B cell (primary cell): ENCODE measurements around the gene ABI3BP. TPM values are rescaled to one million over a fixed set of nuclear protein-coding genes. Genes with fewer than 3 reads are reported as not detected.

Experiments used
- ATAC-seq: fragments of 200-7000 bp; cut with Tn5 transposase; one replicate; pipeline ENCODE4 v1.10.0; 2021; ENCODE audit warnings: low read depth, mild to moderate bottlenecking, moderate number of reproducible peaks, moderate library complexity
- CTCF ChIA-PET: fragments of 350-600 bp; sonication (Branson Sonifier 250); formaldehyde crosslinking; loops from one replicate; lab custom pipeline; 2021; ENCODE audit warnings: antibody characterized with exemption, inconsistent platforms; lab: Charles Lee
- POLR2A ChIA-PET: fragments of 350-600 bp; sonication (Branson Sonifier 250); formaldehyde crosslinking; loops from one replicate; lab custom pipeline; 2021; ENCODE audit warnings: antibody characterized with exemption; lab: Charles Lee
- DNase-seq: peaks from one replicate; pipeline ENCODE4 v3.0.0; 2013
- H2AFZ ChIP-seq: 2 replicates; pipeline ENCODE4 v1.6.1; 2012; ENCODE audit warnings: mild to moderate bottlenecking, low read depth, low read length; ENCODE audit not compliant: insufficient read depth, poor library complexity, severe bottlenecking
- H3K27ac ChIP-seq, 2 donors: 1 replicate in 1 of 2; 2 replicates in 1 of 2; pipeline ENCODE4 v1.5.1; 2012 to 2013; ENCODE audit warnings: low read length in 2 of 2, mild to moderate bottlenecking in 2 of 2, moderate library complexity in 1 of 2
- H3K27me3 ChIP-seq, 4 experiments: fragments of 200-600 bp in 1 of 4; sonication (generic) in 1 of 4; replicated peaks in 1 of 4; 1 replicate in 2 of 4; 2 replicates in 2 of 4; pipeline versions ENCODE4 v1.6.1 to v1.7.0; 2013 to 2016; ENCODE audit warnings: low read length in 3 of 4, mild to moderate bottlenecking in 2 of 4, mixed read lengths in 1 of 4, moderate library complexity in 1 of 4; ENCODE audit not compliant: insufficient read depth in 4 of 4, control insufficient read depth in 3 of 4; ENCODE audit errors: control extremely low read depth in 1 of 4
- H3K36me3 ChIP-seq, 2 experiments: replicated peaks in 1 of 2; 1 replicate in 1 of 2; 2 replicates in 1 of 2; pipeline versions ENCODE4 v1.6.1 to v1.7.1; 2013; ENCODE audit warnings: low read length in 1 of 2; ENCODE audit not compliant: insufficient read depth in 2 of 2, control insufficient read depth in 1 of 2; ENCODE audit errors: control extremely low read depth in 1 of 2, extremely low read depth in 1 of 2
- H3K4me1 ChIP-seq, 2 donors: fragments of 200-600 bp in 1 of 2; sonication (generic) in 1 of 2; 1 replicate in 1 of 2; 2 replicates in 1 of 2; pipeline versions ENCODE4 v1.5.1 to v1.6.1; 2013 to 2017; ENCODE audit warnings: low read length in 2 of 2; ENCODE audit not compliant: control insufficient read depth in 2 of 2, insufficient read depth in 2 of 2
- H3K4me2 ChIP-seq: replicated peaks from 2 replicates; pipeline ENCODE3; 2012; ENCODE audit warnings: mild to moderate bottlenecking, low read depth, low read length; ENCODE audit not compliant: poor library complexity, severe bottlenecking
- H3K4me3 ChIP-seq, 5 experiments: fragments of 200-600 bp in 1 of 5; sonication (generic) in 1 of 5; 1 replicate in 3 of 5; 2 replicates in 2 of 5; pipeline versions ENCODE4 v1.5.1 to v1.7.0; 2011 to 2016; ENCODE audit warnings: low read length in 4 of 5, mild to moderate bottlenecking in 4 of 5, low read depth in 2 of 5, control low read depth in 1 of 5, moderate library complexity in 1 of 5; ENCODE audit not compliant: insufficient read depth in 1 of 5; ENCODE audit errors: control extremely low read depth in 1 of 5, extremely low read depth in 1 of 5
- H3K79me2 ChIP-seq: fragments of 200-600 bp; sonication (generic); one replicate; pipeline ENCODE4 v1.6.0; 2016; ENCODE audit warnings: low read length; ENCODE audit not compliant: control insufficient read depth, insufficient read depth
- H3K9ac ChIP-seq: fragments of 200-600 bp; sonication (generic); 2 replicates; pipeline ENCODE4 v1.6.1; 2017; ENCODE audit warnings: mild to moderate bottlenecking, low read length, moderate library complexity
- H3K9me3 ChIP-seq, 3 donors: one replicate each; pipeline versions ENCODE4 v1.6.1 to v1.7.1; 2013; ENCODE audit warnings: low read length in 2 of 3; ENCODE audit not compliant: control insufficient read depth in 2 of 3, insufficient read depth in 1 of 3; ENCODE audit errors: control extremely low read depth in 1 of 3
- H4K20me1 ChIP-seq: 2 replicates; pipeline ENCODE4 v1.6.0; 2012; ENCODE audit warnings: mild to moderate bottlenecking, low read length; ENCODE audit not compliant: insufficient read depth, control insufficient read depth, poor library complexity, severe bottlenecking
- H3K27ac Mint-ChIP-seq: one replicate; pipeline ENCODE4 v1.8.0; 2021; ENCODE audit warnings: mixed read lengths
- H3K27me3 Mint-ChIP-seq: one replicate; pipeline ENCODE4 v1.8.0; 2021; ENCODE audit warnings: mixed read lengths
- H3K4me1 Mint-ChIP-seq: one replicate; pipeline ENCODE4 v1.8.0; 2021; ENCODE audit warnings: mixed read lengths
- H3K4me3 Mint-ChIP-seq: one replicate; pipeline ENCODE4 v1.8.0; 2021; ENCODE audit warnings: mixed read lengths
- H3K9me3 Mint-ChIP-seq: one replicate; pipeline ENCODE4 v1.8.0; 2022; ENCODE audit warnings: mixed read lengths; ENCODE audit not compliant: insufficient read depth
- CTCF ChIP-seq: fragments of 200-600 bp; IDR thresholded peaks from one replicate; pipeline ENCODE4 v1.8.0; 2022; ENCODE audit warnings: antibody characterized with exemption, mild to moderate bottlenecking
- EZH2 ChIP-seq: IDR thresholded peaks from 2 replicates; pipeline ENCODE4 v1.6.1; 2012; ENCODE audit warnings: borderline replicate concordance, low read depth, mild to moderate bottlenecking, moderate library complexity, low read length; ENCODE audit not compliant: insufficient read depth, poor library complexity, severe bottlenecking
- WGBS: methylation state at CpG from one replicate; pipeline ENCODE4 v1.1.5; 2013; ENCODE audit warnings: missing lambda C conversion rate; ENCODE audit not compliant: insufficient coverage; 5-methylcytosine and 5-hydroxymethylcytosine counted together
- intact Hi-C: fragments of 100-400 bp; cut with micrococcal nuclease; formaldehyde crosslinking; loops from one replicate; pipeline ENCODE4 v1.10.0; 2022
- polyA plus RNA-seq: library from polyadenylated mRNA; depleted of rRNA; stranded (reverse); fragments of >200 nt; gene quantifications from 2 replicates; pipeline ENCODE4 v1.2.3, GENCODE V29; 2012
- total RNA-seq, 2 donors: library from RNA; stranded (reverse); fragments of 120-200 nt in 1 of 2; gene quantifications; 1 replicate in 1 of 2; 2 replicates in 1 of 2; pipeline versions ENCODE4 v1.2.3 to v1.2.4, GENCODE V29; 2013 to 2022

The ABI3BP gene
- total and polyA plus RNA-seq, 2 donors (not counting 1 experiment from before 2014, with no cell fraction given), result not detected

- TF ChIP-seq CTCF, result no peak
- no peak for TF ChIP-seq EZH2
- H3K27ac Mint-ChIP-seq, result no peak overlapping the region
- WGBS, result no CpG with 5 or more reads among the region's 2 CpGs
- Histone ChIP-seq H3K9ac (no peak overlapping the region), H3K4me3 (no peak overlapping the region), H4K20me1 (no peaks in the 10 kb centered on the region), H3K36me3 (no peaks in the 10 kb centered on the region), H3K4me1 (no peaks in the 10 kb centered on the region), H3K27me3 (no peaks in the 10 kb centered on the region), H3K9me3 (no peaks in the 10 kb centered on the region), H2AFZ (no peak overlapping the region), H3K4me2 (no peak overlapping the region), H3K79me2 (no peaks in the 10 kb centered on the region), H3K27ac (no peak overlapping the region)
- no peak for DNase-seq
- intact Hi-C loops, result no loop called here
- no peaks in the 10 kb centered on the region for H3K9me3 Mint-ChIP-seq
- ChIA-PET POLR2A (no interaction called here), CTCF (no interaction called here)
- no peak for ATAC-seq
- H3K27me3 Mint-ChIP-seq, result peaks cover 10% of the 10 kb centered on the region
- H3K4me1 Mint-ChIP-seq, result no peaks in the 10 kb centered on the region
- H3K4me3 Mint-ChIP-seq, result no peak overlapping the region
Observed at GRCh38 chr3:100891033-100891432, 102.2 kb downstream of the ABI3BP start.

DNA sequence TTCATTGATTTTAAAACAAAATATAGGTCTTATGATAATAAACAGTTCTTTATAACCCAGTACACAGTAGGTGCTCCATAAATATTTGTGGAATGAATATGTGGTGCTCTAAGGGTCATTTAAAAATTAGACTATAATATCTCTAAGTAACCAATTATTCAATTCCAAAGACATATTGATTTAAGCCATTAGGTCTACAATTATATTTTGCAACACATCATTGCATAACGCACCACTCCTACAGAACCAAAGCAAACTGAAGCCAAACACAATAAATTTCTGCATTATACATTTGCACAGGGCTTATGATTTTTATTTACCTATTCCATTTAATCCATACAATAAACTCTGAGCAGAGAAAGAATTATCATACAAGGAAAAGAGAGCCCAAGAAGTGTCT is 104.3 kb downstream of the ABI3BP start:
- Histone ChIP-seq H3K4me1 (no peaks in the 10 kb centered on the region), H4K20me1 (no peaks in the 10 kb centered on the region), H3K4me2 (no peak overlapping the region), H3K9ac (no peak overlapping the region), H2AFZ (no peak overlapping the region), H3K4me3 (no peak overlapping the region), H3K27ac (no peak overlapping the region), H3K79me2 (no peaks in the 10 kb centered on the region), H3K9me3 (no peaks in the 10 kb centered on the region), H3K27me3 (no peaks in the 10 kb centered on the region), H3K36me3 (no peaks in the 10 kb centered on the region)
- Mint-ChIP-seq H3K9me3 (no peaks in the 10 kb centered on the region), H3K27me3 (peaks cover 7% of the 10 kb centered on the region), H3K4me3 (no peak overlapping the region), H3K4me1 (no peaks in the 10 kb centered on the region), H3K27ac (no peak overlapping the region)
- intact Hi-C loops, result no loop called here
- CTCF ChIA-PET, result no interaction called here
- no peak for ATAC-seq
- POLR2A ChIA-PET, result no interaction called here
- no CpG with 5 or more reads among the region's 1 CpG for WGBS
- DNase-seq, result no peak
- TF ChIP-seq EZH2, result no peak
- TF ChIP-seq CTCF, result no peak
